Occipital lobe (tissue), 2 donors: ENCODE data around the gene RPL5. TPM values are rescaled to one million over a fixed set of nuclear protein-coding genes. Genes with fewer than 3 reads are reported as not detected.
"Not testable (repeated sequence)": the region's sequence is repeated elsewhere in the genome, so short reads cannot be mapped to it uniquely, and the experiment has no call there.

ENCODE experiments used
- DNase-seq: peaks from one replicate; lab custom pipeline; 2025; lab: John Stamatoyannopoulos, UW
- total RNA-seq: library from RNA; depleted of rRNA; stranded (reverse); fragments of >200 nt; gene quantifications from one replicate; pipeline ENCODE4 v1.2.3, GENCODE V29; 2014

Gene RPL5
- total RNA-seq, result 1,360 TPM

DNA sequence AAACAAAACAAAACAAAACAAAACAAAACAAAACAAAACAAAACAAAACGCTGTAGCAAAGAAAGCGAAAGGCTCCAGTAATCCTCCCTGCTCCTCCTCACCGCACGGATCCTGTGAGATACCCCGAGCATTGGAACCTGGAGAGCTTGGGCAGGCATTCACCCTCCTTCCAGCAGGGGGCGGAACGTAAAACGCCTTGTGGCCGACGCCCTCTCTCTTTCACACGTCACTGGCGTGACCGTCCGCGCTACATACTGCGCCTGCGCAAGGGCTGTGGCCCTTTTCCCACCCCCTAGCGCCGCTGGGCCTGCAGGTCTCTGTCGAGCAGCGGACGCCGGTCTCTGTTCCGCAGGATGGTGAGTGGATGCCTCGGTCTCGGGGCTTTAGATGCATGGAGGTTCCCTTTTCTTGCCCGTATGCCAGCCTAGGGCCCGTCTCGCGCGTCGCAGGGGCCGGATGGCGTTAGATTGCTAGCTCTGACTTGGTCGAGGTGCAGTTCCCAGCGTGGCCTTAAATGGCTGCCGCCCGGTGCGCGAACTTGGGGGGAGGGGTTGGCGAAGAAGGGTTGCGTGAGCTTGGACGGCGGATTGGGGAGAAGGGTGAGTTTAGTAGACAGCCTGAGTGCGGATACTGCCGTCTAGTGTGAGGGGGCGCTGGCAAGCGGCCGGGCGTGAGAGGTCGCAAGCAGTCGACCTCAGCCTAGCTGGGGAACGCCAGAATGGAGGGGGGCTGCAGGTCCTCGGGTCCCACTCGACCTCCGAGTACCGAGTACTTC lies at the start of gene RPL5:
Gene RPL5, plus strand, starts transcription at position 279 of the 775 bp plus-strand sequence. Its CDS starts 75 bp downstream, at position 354.
- peak; percentile 94 for DNase-seq

DNA sequence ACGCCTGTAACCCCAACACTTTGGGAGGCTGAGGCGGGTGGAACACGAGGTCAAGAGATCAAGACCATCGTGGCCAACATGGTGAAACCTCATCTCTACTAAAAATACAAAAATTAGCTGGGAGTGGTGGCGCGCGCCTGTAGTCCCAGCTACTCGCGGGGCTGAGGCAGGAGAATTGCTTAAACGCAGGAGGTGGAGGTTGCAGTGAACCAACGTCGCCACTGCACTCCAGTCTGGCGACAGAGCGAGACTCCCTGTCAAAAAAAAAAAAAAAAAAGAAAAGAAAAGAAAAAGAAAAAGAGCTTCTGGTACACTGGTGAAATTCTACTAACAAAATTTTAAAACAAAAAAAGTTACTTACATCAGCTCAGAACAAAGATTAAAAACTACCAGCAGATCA lies 48.3 kb upstream of the RPL5 start:
- DNase-seq, result not testable (repeated sequence)

DNA sequence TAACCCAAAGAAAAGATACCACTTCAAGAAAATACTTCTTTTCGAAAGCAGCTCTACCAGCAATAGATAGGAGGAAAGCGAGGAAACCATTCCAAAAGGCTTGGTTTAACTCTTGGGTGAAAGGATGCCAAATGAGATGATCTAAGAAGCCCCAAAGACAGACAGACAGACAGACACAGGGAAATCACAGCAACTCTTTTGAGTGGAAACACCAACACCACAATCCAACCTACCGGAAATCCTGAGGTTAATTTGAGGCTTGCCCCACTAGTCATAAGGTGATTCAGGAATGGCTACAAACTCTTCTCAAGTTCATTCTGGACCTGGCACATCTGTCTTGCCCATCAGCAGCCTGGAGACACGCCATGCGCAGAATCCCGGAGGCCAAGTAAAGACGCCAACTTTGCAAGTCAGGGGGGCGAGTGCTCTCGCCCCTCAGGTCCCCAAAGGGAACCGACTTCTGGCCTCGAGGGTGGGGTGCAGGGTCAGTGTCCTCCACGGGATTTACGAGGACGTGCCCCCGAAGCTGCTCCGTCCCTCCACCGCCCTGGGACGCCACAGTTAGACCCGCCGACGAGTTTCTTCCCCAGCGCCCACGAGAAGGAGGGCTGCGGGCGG lies 47.7 kb upstream of the RPL5 start:
- peak; percentile 23 for DNase-seq

DNA sequence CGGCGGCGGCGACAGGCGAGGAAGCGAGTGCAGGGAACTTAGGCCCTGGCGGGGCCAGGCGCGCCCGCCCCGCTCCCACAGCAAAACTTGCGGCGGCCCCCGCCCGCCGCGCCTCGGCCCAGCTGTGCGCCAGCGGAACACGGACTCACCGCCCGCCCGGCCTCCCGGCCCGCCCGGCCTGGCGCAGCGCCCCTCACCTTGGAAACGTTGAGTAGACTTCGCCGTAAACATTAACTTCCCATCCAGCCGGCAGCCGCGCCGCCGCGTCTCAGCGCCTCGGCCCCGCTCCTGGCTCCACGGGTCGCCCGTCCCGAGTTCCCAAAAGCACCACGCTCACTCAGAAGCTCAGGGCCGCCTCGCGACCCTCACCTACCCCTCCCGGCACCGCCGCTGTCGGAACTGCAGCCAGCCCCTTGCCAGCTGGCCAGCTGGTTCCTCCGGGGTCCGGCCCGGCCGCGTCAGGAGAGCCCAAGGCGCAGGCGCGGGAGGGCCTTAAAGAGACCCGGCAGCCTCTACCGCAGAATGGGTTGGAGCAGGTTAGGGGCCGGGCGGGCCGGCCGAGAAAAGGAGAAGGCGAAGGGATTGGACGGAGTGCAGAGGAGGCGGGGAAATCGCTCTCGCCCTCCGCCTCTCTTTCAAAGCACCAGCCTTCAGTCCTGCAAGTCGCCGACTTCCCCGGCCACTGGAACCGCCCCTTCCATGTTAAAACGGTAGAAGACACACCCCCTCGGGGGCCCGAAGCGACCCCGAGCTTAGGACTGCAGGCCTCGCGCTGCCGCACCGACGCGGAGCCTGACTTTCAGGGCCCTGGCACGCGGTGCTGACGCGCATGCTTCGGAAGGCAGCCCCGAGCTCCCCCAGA lies 47.0 kb upstream of the RPL5 start, which contains the start of gene EVI5:
Gene EVI5, minus strand, starts transcription at position 470 of the 862 bp plus-strand sequence. CDS start 48,562 bp downstream, outside the sequence.
- peak; percentile 90 for DNase-seq

DNA sequence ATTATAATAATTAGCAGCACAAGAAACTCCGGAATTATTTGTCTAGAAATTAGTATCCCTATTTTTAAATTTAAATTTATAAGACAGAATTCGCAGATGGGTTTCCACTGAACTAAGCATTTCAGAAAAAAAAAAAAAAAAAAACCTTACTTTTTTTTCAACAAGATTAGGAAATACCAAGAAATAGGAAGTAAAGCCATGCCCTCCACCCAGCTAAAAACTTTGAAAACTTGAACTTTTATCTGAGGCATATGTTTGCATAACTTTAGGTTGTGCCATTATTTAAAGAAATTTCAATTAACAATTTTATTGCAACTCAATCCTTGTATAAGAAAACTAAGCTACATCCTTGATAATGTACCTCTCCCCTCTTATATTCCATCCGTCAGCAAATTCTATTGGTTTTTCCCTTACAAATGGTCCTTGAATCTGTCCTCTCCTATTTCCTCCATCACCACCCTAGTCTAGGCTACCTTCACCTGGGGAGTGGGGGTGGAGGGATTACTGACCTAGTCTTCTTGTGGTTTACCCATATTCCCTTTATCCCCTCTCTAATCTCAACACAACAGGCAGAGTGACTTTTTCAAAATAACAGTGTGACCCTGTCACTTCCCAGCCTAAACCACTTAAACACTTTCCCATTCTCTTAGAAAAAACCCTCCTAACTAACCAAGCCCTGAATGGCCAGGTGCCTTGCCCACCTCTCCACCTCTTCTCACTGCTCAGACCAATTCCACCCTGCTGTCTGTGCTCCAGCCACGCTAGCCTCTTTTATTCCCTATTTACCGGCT lies 45.5 kb upstream of the RPL5 start:
- no peak for DNase-seq

DNA sequence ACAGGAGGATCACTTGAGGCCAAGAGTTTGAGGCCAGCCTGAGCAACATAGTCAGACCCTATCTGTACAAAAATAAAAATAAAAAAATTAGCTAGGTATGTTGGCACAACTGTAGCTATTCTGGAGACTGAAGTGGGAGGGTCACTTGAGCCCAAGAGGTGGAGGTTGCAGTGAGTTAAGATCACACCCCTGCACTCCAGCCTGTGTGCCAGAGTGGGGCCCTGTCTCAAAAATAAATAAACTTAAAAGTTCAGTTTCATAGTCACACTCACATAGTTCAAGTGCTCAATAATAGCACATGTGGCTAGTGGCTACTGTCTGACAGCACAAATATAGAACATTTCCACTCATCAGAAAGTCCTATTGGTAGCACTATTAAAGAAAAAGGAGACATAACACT lies 41.8 kb upstream of the RPL5 start:
- DNase-seq, result no peak

DNA sequence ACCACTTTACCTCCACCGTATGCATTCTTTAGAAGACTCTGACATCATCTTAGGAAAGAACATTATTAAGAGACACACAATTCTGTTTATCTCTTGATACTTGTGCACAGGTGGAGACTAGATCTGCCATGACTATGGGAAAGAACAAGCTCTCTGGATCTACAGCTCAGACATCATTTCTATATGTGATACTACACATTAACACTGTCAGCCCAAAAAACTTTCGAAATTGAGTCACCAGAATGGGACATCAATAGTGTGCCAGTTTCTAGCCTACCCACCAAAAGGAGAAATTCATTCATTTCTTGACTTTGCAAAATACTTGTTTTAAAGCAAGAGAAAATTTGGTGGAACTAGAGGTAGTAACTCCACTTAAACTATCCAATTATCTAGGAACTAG lies 41.0 kb upstream of the RPL5 start:
- DNase-seq, result no peak

DNA sequence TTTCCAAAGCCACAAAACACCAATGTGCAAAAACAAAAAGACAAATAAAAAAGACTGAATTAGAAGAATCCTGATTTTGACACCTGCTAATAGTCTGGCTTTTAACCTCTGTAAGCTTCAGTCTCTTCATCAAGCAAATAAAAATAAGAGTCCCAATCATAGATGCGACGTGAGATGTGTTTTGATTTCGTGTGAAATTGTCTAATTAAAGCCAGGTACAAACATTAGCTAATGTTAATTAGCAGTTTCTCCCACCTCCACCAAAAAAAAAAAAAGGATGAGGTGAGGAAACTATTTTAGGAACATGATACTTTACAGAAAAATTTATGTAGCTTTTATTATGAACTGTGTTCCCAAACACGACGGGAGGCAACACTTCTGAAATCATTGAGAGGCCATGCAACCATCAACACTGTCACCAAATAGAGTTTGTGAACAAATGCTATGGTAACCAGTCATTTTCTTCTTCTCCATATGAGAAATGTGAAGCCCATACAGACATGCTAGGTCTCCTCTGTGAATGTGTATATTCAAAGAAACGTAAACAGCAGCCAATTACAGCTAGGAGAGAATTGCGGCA lies 40.3 kb upstream of the RPL5 start:
- DNase-seq, result no peak

DNA sequence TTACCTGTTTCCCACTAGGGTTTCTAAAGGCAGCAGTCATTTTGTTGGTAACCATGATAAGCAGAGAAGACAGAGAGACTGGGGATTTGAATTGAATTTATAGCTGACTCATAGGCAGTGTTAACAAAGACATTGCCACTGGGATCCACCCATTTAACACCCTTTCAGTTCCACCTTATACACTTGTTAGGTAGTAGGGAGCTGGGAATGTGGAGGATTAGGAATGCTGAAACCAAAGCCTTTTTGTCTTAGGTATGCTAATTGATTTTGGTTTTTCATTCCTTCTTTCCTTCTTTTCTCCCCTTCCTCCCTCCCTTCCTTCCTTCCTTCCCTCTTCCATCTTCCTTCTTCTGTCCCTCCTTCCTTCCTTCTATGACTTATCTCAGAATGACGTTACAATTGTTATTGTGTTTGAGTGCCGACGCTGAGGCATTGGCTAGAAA lies 39.5 kb upstream of the RPL5 start:
- DNase-seq, result no peak

DNA sequence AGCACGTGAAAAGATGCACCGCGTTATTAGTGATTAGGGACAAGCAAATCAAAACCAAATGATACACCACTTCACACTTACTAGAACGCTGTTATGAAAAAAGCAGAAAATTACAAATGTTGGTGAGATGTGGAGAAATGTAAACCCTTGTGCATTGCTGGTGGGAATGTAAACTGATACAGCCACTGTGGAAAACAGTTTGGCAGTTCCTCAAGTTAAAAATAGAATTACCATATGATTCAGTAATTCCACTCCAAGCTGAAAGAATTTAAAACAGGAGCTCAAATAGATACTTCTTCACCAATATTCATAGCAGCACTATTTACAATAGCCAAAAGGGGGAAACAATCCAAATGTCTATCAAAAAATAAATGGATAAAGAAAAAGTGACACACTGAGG lies 36.7 kb upstream of the RPL5 start:
- DNase-seq, result no peak

DNA sequence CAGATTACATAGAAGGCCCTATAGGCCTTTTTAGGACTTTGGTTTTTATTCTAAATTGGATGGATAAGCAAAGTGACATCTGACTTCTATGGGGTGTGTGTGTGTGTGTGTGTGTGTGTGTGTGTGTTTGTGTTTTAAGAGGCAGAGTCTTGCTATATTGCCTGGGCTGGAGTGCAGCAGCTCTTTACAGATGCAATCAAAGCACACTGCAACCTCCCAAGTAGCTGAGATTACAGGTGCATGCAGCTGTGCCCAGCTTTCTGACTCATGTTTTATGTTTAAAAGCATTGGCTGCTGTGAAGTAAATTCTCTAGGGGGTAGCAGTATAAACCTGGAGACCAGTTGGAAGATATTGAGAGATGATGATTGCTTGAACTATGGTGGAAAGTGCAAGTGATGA lies 34.5 kb upstream of the RPL5 start:
- no peak for DNase-seq

DNA sequence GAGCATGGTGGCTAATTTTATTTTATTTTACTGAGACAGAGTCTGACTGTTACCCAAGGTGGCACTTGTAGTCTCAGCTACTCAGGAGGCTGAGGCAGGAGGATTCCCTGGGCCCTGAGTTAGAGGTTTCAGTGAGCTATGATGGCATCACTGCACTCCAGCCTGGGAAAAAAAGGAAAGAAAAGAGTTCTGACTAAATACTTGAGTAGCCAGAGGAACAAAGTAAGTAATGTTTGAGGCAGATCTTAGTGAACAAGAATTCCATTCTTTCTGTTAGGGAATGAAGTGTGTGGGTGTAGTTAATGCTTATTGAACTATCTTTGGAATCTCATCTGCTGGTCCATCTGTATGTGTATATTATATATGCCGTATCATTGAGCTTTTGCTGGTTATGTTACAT lies 33.9 kb upstream of the RPL5 start:
- DNase-seq, result no peak

DNA sequence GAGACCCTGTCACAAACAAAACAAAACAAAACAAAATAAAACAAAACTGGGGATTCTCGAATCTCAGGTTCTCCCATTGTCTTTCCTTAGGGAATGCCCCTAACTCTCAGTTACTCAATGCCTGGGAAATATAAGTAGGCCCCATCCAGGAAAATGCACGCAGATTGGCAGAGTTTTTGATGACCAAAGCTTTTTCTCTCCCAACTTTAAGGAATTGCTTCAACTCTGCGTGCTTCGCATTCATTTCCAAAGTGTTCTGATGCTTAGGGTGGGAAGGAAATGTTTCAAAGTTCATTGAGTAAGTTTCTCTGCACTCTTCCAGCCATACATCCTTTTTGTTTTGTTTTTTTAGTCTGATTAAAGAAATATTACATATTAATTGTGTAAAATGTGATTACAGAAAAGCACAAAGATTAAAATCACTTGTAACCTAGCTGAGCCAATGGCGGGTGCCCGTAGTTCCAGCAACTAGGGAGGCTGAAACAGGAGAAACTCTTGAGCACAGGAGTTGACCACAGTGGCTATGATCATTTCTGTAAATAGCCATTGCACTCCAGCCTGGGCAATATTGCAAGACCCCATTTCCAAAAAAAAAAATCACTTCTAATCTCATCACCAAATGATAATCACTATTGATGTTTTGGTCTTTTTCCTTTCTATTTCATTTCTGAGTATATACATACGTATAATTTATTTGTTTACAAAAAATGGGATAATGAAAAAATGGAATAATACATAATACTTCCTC lies 28.5 kb upstream of the RPL5 start:
- no peak for DNase-seq

DNA sequence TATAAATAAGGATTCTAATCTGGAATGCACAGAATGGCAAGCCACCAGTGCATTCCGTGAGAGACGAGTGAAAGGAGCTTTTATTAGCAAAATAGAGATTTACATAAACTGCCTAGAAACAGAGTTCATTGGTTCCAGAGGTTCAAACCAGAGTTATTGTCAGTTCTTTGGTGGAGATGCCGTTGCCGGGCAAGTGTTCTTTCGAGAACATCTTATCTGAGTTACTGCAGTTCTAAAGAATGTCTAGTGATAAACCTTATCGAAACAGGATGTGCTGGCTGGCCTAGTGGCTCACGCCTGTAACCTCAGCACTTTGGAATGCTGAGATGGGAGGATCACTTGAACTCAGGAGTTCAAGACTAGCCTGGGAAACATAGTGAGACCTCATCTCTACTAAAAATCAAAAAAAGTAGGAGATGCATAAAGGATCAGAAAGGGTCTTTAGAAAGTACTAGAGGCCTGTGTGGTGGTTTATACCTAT lies 27.1 kb upstream of the RPL5 start:
- peak; percentile 7 for DNase-seq

DNA sequence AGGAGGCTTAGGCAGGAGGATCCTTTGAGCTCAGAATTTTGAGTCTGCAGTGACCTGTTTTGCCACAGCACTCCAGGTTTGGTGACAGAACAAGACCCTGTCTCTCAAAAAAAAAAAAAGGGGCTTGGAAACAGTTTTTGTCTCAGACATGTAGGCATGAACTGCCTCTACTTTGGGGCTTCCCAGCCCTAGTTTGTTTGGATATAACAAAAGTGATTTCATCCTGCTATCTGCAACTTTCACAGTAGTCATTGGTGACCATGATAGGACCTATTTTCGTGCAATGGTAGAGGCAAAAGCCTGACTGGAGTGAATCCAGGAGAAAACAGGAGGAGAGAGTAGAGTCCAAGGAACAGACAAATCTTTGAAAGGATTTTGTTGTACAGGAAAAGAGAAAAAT lies 26.6 kb upstream of the RPL5 start:
- DNase-seq, result no peak

DNA sequence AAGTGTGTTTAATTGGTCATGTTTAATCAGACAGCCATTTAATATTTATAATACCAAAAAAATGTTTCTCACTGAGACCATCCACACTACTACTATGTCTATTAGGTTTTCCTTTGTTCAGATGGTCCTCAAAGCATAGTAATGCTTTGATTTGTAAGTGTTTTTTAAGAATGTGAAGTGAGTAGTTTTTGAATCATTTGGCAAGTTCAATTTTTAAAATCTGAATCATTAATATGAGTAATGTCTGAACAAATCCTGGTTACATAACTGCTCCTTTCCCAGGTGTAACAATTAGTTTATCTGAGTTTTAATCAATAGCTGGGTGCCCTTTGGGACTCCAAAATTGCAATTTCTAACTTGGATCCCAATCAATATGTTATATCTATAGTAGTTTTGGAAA lies 23.5 kb upstream of the RPL5 start:
- DNase-seq, result no peak

DNA sequence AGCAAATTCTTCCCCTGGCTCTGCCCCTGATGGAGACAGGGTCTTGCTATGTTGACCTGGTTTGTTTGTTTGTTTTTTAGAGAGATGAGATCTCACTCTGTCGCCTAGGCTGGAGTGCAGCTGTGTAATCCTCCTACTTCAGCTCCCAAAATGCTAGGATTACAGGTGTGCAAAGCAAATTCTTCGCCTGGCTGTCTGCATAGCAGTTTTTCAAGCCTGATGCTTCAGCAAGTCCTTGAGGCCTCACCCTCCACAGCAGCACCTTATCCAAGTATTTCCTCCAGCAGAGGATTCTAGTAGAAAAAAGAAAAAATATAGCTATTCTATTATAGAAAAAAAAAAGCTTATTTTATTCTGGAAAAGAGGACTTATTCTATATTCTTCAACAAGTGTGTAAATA lies 15.1 kb upstream of the RPL5 start:
- DNase-seq, result no peak

DNA sequence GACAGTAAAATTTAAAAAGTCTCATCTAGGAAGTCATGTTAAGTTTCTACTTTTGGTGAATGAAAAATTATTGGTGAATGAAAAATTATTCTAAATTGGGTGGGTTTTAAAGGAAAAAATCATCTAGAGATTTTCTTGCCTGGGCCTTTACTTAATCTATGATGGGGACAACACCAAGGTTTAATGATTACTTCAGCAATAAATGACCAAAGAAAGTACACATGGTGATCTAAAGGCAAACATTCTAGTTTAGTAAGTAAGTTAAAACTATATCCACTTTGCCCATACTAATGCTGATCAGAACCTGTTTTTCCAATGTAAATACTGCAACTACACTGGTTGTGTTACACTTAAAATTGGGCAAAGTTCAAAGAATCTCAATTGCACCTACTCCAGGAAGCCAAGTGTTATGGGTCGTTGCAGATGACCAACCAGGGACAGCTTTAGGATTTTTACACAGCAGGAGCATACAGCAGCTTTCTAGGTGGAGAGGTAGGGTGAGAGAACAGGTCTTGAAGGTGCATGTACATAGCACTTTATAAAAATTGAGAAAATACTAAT lies 14.6 kb upstream of the RPL5 start:
- no peak for DNase-seq

DNA sequence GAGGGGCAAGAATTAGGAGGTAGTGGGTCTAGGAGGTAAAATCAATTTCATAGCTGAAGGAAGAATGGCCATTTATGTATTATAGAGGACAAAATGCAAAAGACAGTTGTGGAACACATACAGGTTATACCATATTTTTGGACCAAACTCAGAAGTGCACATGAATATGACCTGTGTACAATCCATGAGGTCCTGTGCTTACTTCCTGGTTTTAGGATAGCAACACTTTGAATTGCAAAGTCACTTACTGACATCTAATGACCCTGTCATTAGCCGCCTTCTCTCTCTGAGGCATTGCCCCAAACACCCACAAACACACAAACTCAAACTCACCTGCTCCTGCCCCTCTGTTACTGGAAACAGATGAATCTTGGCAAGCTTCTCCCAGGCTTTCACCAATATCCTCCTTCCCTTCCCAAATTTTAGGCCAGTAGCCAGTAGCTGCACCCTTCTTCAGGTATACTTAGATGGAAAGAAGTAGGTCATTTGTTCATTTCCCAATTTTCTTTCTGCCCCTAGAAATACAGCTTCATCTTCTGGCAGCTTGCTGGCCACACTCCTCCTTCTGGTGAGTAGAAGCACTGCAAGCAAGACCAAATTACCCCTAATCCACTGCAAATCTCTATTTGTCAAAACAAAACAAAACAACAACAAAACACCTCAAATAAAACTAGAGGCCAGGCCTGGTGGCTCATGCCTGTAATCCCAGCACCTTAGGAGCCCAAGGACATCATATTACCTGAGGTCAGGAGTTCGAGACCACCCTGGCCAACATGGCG lies 13.7 kb upstream of the RPL5 start:
- no peak for DNase-seq
